ENCODE measurements around the gene TAF1D.

DNA sequence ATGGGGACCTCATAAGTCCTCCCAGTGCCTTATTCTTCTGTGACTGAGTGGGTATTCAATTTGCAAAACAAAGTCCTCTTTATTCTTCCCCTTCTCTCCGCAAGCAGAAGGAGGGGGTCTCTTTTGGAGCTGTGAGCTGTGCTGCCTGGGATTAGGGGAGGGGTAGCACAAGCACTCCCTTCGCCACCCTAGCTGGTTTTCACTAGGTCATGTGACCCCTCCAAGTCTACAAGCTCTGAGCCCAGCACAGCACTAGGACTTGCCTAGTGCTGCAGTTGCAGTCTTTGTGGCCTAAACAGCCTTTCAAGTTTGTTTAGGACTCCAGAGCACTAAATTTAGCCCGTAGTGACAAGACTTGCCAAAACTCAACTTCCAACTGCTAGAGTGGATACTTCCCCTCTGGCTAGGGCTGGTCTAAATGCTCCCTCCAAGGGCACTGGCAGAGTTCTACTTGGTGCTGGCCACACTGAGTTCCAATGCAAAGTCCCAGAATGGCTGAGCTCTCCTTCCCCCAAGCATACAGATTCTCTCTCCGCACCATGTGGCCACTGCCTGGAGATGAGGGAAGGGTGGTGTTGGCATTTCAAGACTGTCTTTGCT lies 25.4 kb downstream of the TAF1D start:
- TF ChIP-seq ZNF274 (IDR thresholded peaks at IDR 0.05; ENCODE audit: low read depth, low read length) (no peak), YY1 (IDR thresholded peaks at IDR 0.05; ENCODE audit: insufficient read depth, insufficient read length) (no peak)
